Amygdala (tissue), 56 donors: ENCODE results near the gene SLC5A10.
"Not testable (repeated sequence)": the region's sequence is repeated elsewhere in the genome, so short reads cannot be mapped to it uniquely, and the experiment has no call there.

Source experiments
- DNase-seq, 56 donors: peaks; one replicate each; lab custom pipeline; 2025; lab: John Stamatoyannopoulos, UW

Gene SLC5A10

DNA sequence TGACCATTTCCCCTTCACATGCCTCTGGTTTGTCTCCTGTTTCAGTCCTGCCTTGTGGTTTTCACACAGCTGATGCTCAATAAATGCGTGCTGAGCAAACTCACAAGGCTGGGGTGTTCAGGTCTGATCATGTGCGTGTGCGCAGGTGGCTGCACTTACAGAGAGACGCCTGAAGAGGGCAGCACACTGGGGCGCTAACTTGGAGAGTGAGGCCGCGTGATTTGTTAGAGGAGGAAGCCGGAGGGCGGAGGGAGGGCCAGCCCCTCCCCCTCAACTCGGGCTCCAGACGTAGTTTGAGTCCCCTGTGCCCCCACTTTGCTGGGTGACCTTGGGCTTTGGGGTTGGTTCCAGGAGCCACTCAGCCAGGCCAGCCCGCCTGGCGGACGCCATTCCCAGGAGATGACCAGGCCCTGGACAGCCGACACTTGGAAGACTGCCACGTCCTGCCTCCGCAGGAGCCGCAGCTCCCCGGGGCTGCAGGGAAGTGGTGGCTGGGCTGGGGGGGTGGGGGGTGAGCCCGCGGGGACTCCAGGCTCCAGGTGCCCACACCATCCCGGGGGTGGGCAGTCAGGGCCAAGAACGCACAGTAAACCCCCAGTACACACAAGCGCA, 80.5 kb downstream of the SLC5A10 start:
- DNase-seq = not testable (repeated sequence)

- DNase-seq = not testable (repeated sequence)
Measured at GRCh38 chr17:19036186-19036585, 84.2 kb downstream of the SLC5A10 start.

DNA sequence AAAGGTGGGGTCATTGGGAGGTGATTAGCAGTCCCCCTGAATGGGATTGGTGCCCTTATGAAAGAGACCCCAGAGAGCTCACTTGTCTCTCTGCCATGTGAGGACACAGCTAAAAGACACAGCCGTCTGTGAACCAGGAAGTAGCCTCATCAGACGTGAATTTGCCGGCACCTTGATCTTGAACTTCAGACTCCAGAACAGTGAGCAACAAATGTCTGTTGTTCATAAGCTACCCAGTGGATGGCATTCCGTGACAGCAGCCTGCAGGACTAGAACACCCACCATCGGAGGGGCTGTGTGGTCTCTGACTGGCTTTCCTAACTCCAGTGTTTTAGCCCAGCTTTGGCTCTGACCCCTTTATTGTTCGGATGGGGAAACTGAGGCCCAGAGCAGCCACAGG, 85.6 kb downstream of the SLC5A10 start:
- not testable (repeated sequence) for DNase-seq

- not testable (repeated sequence) for DNase-seq
Measured at GRCh38 chr17:19038007-19038406, 86.0 kb downstream of the SLC5A10 start.

GRCh38 chr17:19038730-19039129, 86.8 kb downstream of the SLC5A10 start:
- DNase-seq = not testable (repeated sequence)

- DNase-seq = not testable (repeated sequence)
Measured at GRCh38 chr17:19040350-19040749, 88.4 kb downstream of the SLC5A10 start.

GRCh38 chr17:19041871-19042270, 89.9 kb downstream of the SLC5A10 start:
- DNase-seq = not testable (repeated sequence)

DNA sequence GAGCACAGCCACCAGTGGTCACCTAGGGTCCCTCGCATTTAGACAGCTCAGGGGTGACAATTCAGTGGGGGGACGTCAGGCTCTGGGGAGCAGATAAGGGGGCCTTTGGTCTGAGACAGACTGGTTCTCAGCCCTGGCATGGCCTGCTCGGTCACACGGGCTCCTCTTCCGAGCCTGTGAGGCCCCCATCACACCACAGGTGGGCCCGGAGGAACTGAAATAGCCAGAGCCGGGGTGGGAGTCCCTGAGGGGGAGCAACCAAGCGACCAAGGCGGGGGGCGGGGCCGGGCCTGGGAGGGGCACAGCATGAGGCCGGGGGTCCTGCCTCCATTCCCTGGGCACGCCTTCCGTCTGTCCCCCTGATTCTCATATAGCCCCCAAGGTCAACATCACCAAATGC, 90.4 kb downstream of the SLC5A10 start:
- DNase-seq = not testable (repeated sequence)

DNA sequence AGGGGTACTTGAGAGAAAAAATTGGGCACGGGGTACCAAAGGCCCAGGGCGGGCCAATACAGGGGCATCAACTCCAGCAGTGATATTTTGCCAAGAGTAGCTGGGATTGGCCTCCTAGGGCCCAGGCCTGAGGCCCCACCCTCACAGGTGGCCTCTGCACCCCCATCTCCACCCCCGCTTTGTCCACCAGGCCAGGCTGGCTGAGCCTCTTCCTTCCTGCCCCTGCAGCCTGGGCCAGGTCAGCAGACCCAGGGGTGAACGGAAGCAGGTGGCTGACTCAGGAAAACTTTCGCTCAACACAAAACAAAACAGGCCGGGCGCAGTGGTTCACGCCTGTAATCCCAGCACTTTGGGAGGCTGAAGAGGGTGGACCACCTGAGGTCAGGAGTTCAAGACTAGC, 91.1 kb downstream of the SLC5A10 start:
- DNase-seq = not testable (repeated sequence)

DNA sequence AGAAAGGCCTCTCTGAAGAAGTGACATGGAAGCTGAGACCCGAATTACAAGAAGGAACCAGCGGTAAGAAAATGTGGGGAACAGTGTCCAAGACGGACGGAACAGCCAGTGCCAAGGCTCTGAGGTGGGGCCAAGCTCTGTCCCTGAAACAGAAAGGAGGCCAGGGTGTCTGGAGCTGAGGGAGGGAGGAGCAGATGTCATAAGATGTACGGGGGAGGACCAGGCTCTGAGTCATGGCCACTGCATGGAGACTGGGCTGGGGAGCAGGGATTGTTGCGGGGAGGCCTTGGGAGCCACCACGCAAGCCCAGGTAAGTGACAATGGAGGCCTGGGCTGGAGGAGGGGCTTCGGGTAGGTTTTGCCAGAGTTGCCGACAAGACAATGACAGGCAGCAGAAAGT, 92.7 kb downstream of the SLC5A10 start:
- DNase-seq = not testable (repeated sequence)

GRCh38 chr17:19046782-19047375, 94.9 kb downstream of the SLC5A10 start, which contains the start of gene GRAP:
TSS of gene GRAP (minus strand) at chr17:19046957. CDS start at chr17:19046926, 31 bp downstream.
- DNase-seq = not testable (repeated sequence)

DNA sequence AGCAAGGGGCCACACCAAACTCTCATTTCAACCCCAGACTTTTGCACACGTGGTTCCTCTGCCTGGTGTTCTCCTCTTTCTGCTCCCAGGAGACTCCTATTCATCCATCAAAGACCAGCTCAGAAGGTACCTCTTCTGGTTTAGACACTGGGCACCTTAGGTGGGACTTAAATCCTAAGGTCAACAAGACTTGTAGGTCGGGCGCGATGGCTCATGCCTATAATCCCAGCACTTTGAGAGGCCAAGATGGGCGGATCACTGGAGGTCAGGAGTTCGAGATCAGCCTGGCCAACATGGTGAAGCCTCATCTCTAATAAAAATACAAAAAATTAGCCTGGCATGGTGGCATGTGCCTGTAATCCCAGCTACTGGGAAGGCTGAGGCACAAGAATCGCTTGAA, 95.5 kb downstream of the SLC5A10 start:
- not testable (repeated sequence) for DNase-seq

- DNase-seq = not testable (repeated sequence)
Measured at GRCh38 chr17:19048826-19049225, 96.9 kb downstream of the SLC5A10 start.

DNA sequence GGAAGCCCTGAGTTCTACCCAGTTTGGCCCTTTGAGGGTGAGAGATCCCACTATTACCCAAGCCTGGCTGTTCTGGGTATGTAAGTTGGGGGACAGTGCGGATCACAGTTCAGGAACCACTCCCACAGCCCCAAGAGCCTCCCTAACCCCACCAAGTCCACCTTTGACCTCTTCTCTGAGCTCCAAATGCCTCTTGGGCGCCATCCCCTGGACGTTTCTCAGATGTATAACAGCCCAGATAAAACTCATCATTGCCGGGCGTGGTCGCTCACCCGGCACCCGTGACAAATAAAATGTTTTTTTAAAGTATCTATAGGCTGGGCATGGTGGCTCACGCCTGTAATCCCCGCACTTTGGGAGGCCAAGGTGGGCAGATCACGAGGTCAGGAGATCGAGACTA, 103.5 kb downstream of the SLC5A10 start:
- DNase-seq = not testable (repeated sequence)

DNA sequence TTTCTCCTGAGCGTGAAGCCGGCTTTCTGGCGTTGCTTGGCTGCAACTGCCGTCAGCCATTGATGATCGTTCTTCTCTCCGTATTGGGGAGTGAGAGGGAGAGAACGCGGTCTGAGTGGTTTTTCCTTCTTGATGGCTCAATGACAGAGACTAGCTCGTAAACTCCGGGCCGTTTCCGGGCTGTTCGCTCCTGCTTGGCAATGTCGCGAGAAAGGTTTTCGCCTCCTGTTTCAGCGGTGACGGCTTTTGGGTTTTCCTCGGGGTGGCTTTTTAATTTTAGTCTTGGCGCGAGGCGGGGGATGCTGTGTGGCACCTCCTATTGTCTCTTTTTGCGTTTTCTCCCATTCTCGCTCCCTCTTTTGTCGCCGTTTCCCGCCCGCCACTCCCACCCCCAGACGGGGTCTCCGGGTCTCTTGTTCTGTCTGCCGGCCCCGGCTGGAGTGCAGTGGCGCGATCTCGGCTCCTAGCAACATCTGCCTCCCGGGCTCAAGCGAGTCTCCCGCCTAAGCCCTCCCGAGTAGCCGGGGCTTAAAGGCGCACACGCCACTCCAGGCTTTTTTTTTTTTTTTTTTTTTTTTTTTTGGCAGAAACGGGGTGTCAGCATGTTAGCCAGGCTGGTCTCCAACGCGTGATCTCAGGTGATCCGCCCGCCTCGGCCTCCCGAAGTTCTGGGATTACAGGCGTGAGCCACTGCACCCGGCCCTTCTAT, 110.2 kb downstream of the SLC5A10 start:
- DNase-seq = not testable (repeated sequence)

GRCh38 chr17:19062718-19063325, 110.9 kb downstream of the SLC5A10 start:
- not testable (repeated sequence) for DNase-seq

- DNase-seq = not testable (repeated sequence)
Measured at GRCh38 chr17:19063326-19063956, 111.5 kb downstream of the SLC5A10 start.

DNA sequence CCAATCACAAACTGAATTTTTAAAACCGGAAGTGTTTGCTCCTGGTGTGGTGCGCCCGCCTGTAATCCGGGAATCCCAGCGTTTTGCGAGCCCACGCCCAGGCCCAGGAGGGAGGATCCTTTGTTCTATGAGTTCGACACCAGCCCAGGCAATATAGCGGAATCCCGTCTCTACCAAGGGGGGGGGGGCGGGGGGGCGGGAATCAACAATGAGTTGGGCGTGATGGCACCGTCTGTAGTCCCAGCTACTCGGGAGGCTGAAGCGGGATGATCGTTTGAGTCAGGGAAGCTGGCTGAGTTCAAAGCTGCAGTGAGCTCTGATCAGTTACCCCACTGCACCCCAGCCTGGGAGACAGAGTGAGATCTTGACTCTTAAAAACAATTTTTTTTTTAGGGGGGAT, 112.4 kb downstream of the SLC5A10 start:
- not testable (repeated sequence) for DNase-seq

DNA sequence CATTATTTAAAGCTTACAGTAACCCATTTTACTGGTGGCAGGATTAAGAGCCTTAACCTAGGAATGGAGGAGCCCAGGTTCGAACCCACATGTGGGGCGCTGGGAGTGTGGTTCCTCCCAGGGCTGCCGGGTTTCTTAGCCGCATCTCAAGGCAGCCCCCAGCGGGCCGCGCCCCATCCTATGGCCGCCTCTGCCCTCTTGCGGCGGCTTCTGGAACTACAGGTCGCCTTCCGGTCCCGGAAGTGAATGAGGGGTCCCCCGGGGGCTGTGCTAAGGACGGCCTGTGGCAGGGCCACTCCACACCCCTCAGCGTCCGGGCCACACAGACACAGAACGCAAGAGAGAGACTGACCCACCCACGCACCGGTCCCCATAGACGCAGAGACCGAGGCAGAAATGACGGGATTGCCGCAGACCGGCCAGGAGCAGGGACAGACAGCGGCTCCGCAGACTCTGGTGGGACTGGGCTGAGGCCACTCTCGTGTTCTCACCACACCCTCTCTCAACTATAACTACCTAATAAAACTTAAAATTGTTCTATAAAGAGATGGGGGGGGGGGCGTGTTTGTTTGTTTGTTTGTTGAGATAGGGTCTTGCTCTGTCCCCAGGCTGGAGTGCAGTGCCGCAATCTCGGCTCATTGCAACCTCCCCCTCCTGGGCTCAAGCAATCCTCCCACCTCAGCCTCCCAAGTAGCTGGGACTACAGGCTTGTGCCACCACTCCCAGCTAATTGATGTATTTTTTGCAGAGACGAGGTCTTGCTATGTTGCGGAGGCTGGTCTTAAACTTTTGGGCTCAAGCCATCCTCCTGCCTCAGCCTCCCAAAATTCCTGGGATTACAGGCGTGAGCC, 118.6 kb downstream of the SLC5A10 start:
- DNase-seq = not testable (repeated sequence)
